Keratinocyte (primary cell): ENCODE data around the gene MOGAT1. TPM values are rescaled to one million over a fixed set of nuclear protein-coding genes. Genes with fewer than 3 reads are reported as not detected.

ENCODE experiments used
- DNase-seq: peaks from one replicate; pipeline ENCODE4 v3.0.0-alpha.2; 2011; ENCODE audit warnings: low read depth, missing footprints, low spot score
- FAIRE-seq: peaks from 2 replicates; lab custom pipeline; 2011; peaks lifted over from hg19 to GRCh38; lab: Jason Lieb, UNC
- H2AFZ ChIP-seq: 2 replicates; pipeline ENCODE4 v1.6.0; 2012; ENCODE audit warnings: low read length, control low read depth, inconsistent platforms; ENCODE audit not compliant: control insufficient read depth
- H3K27ac ChIP-seq: 2 replicates; pipeline ENCODE4 v1.5.1; 2011; ENCODE audit warnings: low read length; ENCODE audit not compliant: control insufficient read depth, insufficient read depth
- H3K27me3 ChIP-seq: 3 replicates; pipeline ENCODE4 v1.6.0; 2011; ENCODE audit warnings: low read length; ENCODE audit not compliant: control insufficient read depth, insufficient read depth; ENCODE audit errors: extremely low read depth
- H3K36me3 ChIP-seq, 2 experiments: 2 replicates in 1 of 2; 3 replicates in 1 of 2; pipeline ENCODE4 v1.5.1; 2011; ENCODE audit warnings: low read length in 2 of 2, mild to moderate bottlenecking in 1 of 2; ENCODE audit not compliant: control insufficient read depth in 2 of 2, insufficient read depth in 2 of 2; ENCODE audit errors: extremely low read depth in 1 of 2
- H3K4me1 ChIP-seq: 3 replicates; pipeline ENCODE4 v1.5.1; 2011; ENCODE audit warnings: low read length; ENCODE audit not compliant: control insufficient read depth, insufficient read depth; ENCODE audit errors: extremely low read depth
- H3K4me2 ChIP-seq: 3 replicates; pipeline ENCODE4 v1.6.0; 2011; ENCODE audit warnings: low read depth, low read length; ENCODE audit not compliant: control insufficient read depth, insufficient read depth; ENCODE audit errors: extremely low read depth
- H3K4me3 ChIP-seq, 3 experiments: fragments of 200-600 bp in 1 of 3; sonication (generic) in 1 of 3; 2 replicates in 2 of 3; 3 replicates in 1 of 3; pipeline ENCODE4 v1.5.1; 2011 to 2016; ENCODE audit warnings: low read length in 3 of 3, mild to moderate bottlenecking in 3 of 3, control low read depth in 2 of 3, inconsistent platforms in 1 of 3, low read depth in 1 of 3, mixed read lengths in 1 of 3, mixed run types in 1 of 3, moderate library complexity in 1 of 3; ENCODE audit not compliant: control insufficient read depth in 2 of 3, insufficient read depth in 2 of 3; ENCODE audit errors: extremely low read depth in 1 of 3
- H3K79me2 ChIP-seq: 2 replicates; pipeline ENCODE4 v1.6.0; 2012; ENCODE audit warnings: low read length; ENCODE audit not compliant: control insufficient read depth, insufficient read depth
- H3K9ac ChIP-seq: 3 replicates; pipeline ENCODE4 v1.6.0; 2011; ENCODE audit warnings: low read length; ENCODE audit not compliant: control insufficient read depth, insufficient read depth; ENCODE audit errors: extremely low read depth
- H3K9me1 ChIP-seq: 3 replicates; pipeline ENCODE4 v1.6.0; 2011; ENCODE audit warnings: low read length; ENCODE audit not compliant: control insufficient read depth, insufficient read depth; ENCODE audit errors: extremely low read depth
- H3K9me3 ChIP-seq: 2 replicates; pipeline ENCODE4 v1.5.1; 2012; ENCODE audit warnings: low read depth, low read length; ENCODE audit not compliant: control insufficient read depth
- H4K20me1 ChIP-seq: 3 replicates; pipeline ENCODE4 v1.6.0; 2011; ENCODE audit warnings: low read length; ENCODE audit not compliant: control insufficient read depth, insufficient read depth; ENCODE audit errors: extremely low read depth
- CTCF ChIP-seq, 3 experiments: IDR thresholded peaks in 1 of 3; conservative IDR thresholded peaks in 1 of 3; optimal IDR thresholded peaks in 1 of 3; 2 replicates in 2 of 3; 3 replicates in 1 of 3; pipeline versions ENCODE3 to v1.5.1; 2011; ENCODE audit warnings: low read length in 3 of 3, mild to moderate bottlenecking in 3 of 3, moderate library complexity in 2 of 3, control low read depth in 1 of 3, inconsistent platforms in 1 of 3; ENCODE audit not compliant: insufficient read depth in 2 of 3; ENCODE audit errors: extremely low read depth in 1 of 3
- EZH2 ChIP-seq: IDR thresholded peaks from one replicate; pipeline ENCODE4 v1.6.1; 2012; ENCODE audit warnings: inconsistent platforms, mild to moderate bottlenecking, low read length, moderate library complexity
- dilution Hi-C: fragments of 300-500 bp; cut with MboI; formaldehyde crosslinking; loops from one replicate; pipeline ENCODE4 v1.7.0; 2020; ENCODE audit warnings: low sequenced_read_pairs; ENCODE audit not compliant: extremely low pct_ligation_motif_present
- polyA plus RNA-seq, 5 experiments: library from polyadenylated mRNA; depleted of rRNA in 3 of 5; stranded (reverse) in 3 of 5; stranded (forward) in 1 of 5; unstranded in 1 of 5; fragments of >200 nt; gene quantifications; 1 replicate in 1 of 5; 2 replicates in 3 of 5; 3 replicates in 1 of 5; pipeline versions ENCODE4 v1.2.1 to v1.2.3, GENCODE V29; 2011 to 2012; ENCODE audit warnings: missing spikeins in 2 of 5, low read depth in 1 of 5, low replicate concordance in 1 of 5

Gene MOGAT1
- polyA plus RNA-seq, 1 donor (not counting 4 experiments of a cell fraction or from before 2014, with no cell fraction given) = not detected

- Histone ChIP-seq H3K27ac (no peak overlapping the region), H3K4me3 (no peak overlapping the region), H3K4me2 (no peak overlapping the region), H2AFZ (no peak overlapping the region), H3K79me2 (no peaks in the 10 kb centered on the region), H3K27me3 (no peaks in the 10 kb centered on the region), H3K36me3 (no peaks in the 10 kb centered on the region), H3K9ac (no peak overlapping the region), H3K4me1 (no peaks in the 10 kb centered on the region), H3K9me3 (no peaks in the 10 kb centered on the region), H4K20me1 (no peaks in the 10 kb centered on the region), H3K9me1 (no peaks in the 10 kb centered on the region)
- dilution Hi-C loops = no loop called here
- FAIRE-seq (no peak), DNase-seq (no peak)
- TF ChIP-seq CTCF (optimal IDR thresholded peaks at IDR 0.05 in 1 of 3, IDR thresholded peaks at IDR 0.05 in 1 of 3, conservative IDR thresholded peaks at IDR 0.05 in 1 of 3; ENCODE audit: extremely low read depth in 1 of 3, insufficient read depth in 2 of 3, low read length in 3 of 3) (no peak), EZH2 (no peak)
Measured at GRCh38 chr2:222722327-222722946, 51.0 kb downstream of the MOGAT1 start.

DNA sequence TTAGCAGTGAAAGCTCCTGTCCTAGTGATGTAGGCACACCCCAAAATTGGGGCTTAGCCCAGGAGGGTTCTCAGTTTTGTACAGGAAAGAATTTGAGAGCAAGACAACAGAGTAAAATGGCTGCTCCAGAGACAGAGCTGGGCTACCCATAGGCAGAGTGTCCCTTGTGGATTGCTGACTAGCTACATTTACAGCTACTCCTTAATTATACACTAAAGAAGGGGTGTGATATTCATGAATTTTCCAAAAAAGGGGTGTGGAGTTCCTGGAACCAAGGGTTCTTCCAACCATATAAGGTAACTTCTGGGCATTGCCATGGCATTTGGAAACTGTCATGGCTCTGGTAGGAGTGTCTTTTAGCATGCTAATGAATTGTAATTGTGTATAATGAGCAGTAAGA lies 52.8 kb downstream of the MOGAT1 start:
- FAIRE-seq = no peak
- Histone ChIP-seq H3K9ac (no peak overlapping the region), H3K27me3 (no peaks in the 10 kb centered on the region), H3K36me3 (no peaks in the 10 kb centered on the region), H4K20me1 (no peaks in the 10 kb centered on the region), H3K4me1 (no peaks in the 10 kb centered on the region), H3K4me3 (no peak overlapping the region), H2AFZ (no peak overlapping the region), H3K9me3 (no peaks in the 10 kb centered on the region), H3K79me2 (no peaks in the 10 kb centered on the region), H3K27ac (no peak overlapping the region), H3K4me2 (no peak overlapping the region), H3K9me1 (no peaks in the 10 kb centered on the region)
- no peak for TF ChIP-seq CTCF (optimal IDR thresholded peaks at IDR 0.05 in 1 of 3, IDR thresholded peaks at IDR 0.05 in 1 of 3, conservative IDR thresholded peaks at IDR 0.05 in 1 of 3; ENCODE audit: extremely low read depth in 1 of 3, insufficient read depth in 2 of 3, low read length in 3 of 3)
- TF ChIP-seq EZH2 = no peak
- no peak for DNase-seq
- dilution Hi-C loops = no loop called here
